Keratinocyte (primary cell): ENCODE results near the gene TPRN. TPM values are rescaled to one million over a fixed set of nuclear protein-coding genes. Genes with fewer than 3 reads are reported as not detected.

Source experiments
- DNase-seq: peaks from one replicate; pipeline ENCODE4 v3.0.0-alpha.2; 2011; ENCODE audit warnings: low read depth, missing footprints, low spot score
- FAIRE-seq: peaks from 2 replicates; lab custom pipeline; 2011; peaks lifted over from hg19 to GRCh38; lab: Jason Lieb, UNC
- H2AFZ ChIP-seq: 2 replicates; pipeline ENCODE4 v1.6.0; 2012; ENCODE audit warnings: low read length, control low read depth, inconsistent platforms; ENCODE audit not compliant: control insufficient read depth
- H3K27ac ChIP-seq: 2 replicates; pipeline ENCODE4 v1.5.1; 2011; ENCODE audit warnings: low read length; ENCODE audit not compliant: control insufficient read depth, insufficient read depth
- H3K27me3 ChIP-seq: 3 replicates; pipeline ENCODE4 v1.6.0; 2011; ENCODE audit warnings: low read length; ENCODE audit not compliant: control insufficient read depth, insufficient read depth; ENCODE audit errors: extremely low read depth
- H3K36me3 ChIP-seq, 2 experiments: 2 replicates in 1 of 2; 3 replicates in 1 of 2; pipeline ENCODE4 v1.5.1; 2011; ENCODE audit warnings: low read length in 2 of 2, mild to moderate bottlenecking in 1 of 2; ENCODE audit not compliant: control insufficient read depth in 2 of 2, insufficient read depth in 2 of 2; ENCODE audit errors: extremely low read depth in 1 of 2
- H3K4me1 ChIP-seq: 3 replicates; pipeline ENCODE4 v1.5.1; 2011; ENCODE audit warnings: low read length; ENCODE audit not compliant: control insufficient read depth, insufficient read depth; ENCODE audit errors: extremely low read depth
- H3K4me2 ChIP-seq: 3 replicates; pipeline ENCODE4 v1.6.0; 2011; ENCODE audit warnings: low read depth, low read length; ENCODE audit not compliant: control insufficient read depth, insufficient read depth; ENCODE audit errors: extremely low read depth
- H3K4me3 ChIP-seq, 3 experiments: fragments of 200-600 bp in 1 of 3; sonication (generic) in 1 of 3; 2 replicates in 2 of 3; 3 replicates in 1 of 3; pipeline ENCODE4 v1.5.1; 2011 to 2016; ENCODE audit warnings: low read length in 3 of 3, mild to moderate bottlenecking in 3 of 3, control low read depth in 2 of 3, inconsistent platforms in 1 of 3, low read depth in 1 of 3, mixed read lengths in 1 of 3, mixed run types in 1 of 3, moderate library complexity in 1 of 3; ENCODE audit not compliant: control insufficient read depth in 2 of 3, insufficient read depth in 2 of 3; ENCODE audit errors: extremely low read depth in 1 of 3
- H3K79me2 ChIP-seq: 2 replicates; pipeline ENCODE4 v1.6.0; 2012; ENCODE audit warnings: low read length; ENCODE audit not compliant: control insufficient read depth, insufficient read depth
- H3K9ac ChIP-seq: 3 replicates; pipeline ENCODE4 v1.6.0; 2011; ENCODE audit warnings: low read length; ENCODE audit not compliant: control insufficient read depth, insufficient read depth; ENCODE audit errors: extremely low read depth
- H3K9me1 ChIP-seq: 3 replicates; pipeline ENCODE4 v1.6.0; 2011; ENCODE audit warnings: low read length; ENCODE audit not compliant: control insufficient read depth, insufficient read depth; ENCODE audit errors: extremely low read depth
- H3K9me3 ChIP-seq: 2 replicates; pipeline ENCODE4 v1.5.1; 2012; ENCODE audit warnings: low read depth, low read length; ENCODE audit not compliant: control insufficient read depth
- H4K20me1 ChIP-seq: 3 replicates; pipeline ENCODE4 v1.6.0; 2011; ENCODE audit warnings: low read length; ENCODE audit not compliant: control insufficient read depth, insufficient read depth; ENCODE audit errors: extremely low read depth
- CTCF ChIP-seq, 3 experiments: IDR thresholded peaks in 1 of 3; conservative IDR thresholded peaks in 1 of 3; optimal IDR thresholded peaks in 1 of 3; 2 replicates in 2 of 3; 3 replicates in 1 of 3; pipeline versions ENCODE3 to v1.5.1; 2011; ENCODE audit warnings: low read length in 3 of 3, mild to moderate bottlenecking in 3 of 3, moderate library complexity in 2 of 3, control low read depth in 1 of 3, inconsistent platforms in 1 of 3; ENCODE audit not compliant: insufficient read depth in 2 of 3; ENCODE audit errors: extremely low read depth in 1 of 3
- EZH2 ChIP-seq: IDR thresholded peaks from one replicate; pipeline ENCODE4 v1.6.1; 2012; ENCODE audit warnings: inconsistent platforms, mild to moderate bottlenecking, low read length, moderate library complexity
- dilution Hi-C: fragments of 300-500 bp; cut with MboI; formaldehyde crosslinking; loops from one replicate; pipeline ENCODE4 v1.7.0; 2020; ENCODE audit warnings: low sequenced_read_pairs; ENCODE audit not compliant: extremely low pct_ligation_motif_present
- polyA plus RNA-seq, 5 experiments: library from polyadenylated mRNA; depleted of rRNA in 3 of 5; stranded (reverse) in 3 of 5; stranded (forward) in 1 of 5; unstranded in 1 of 5; fragments of >200 nt; gene quantifications; 1 replicate in 1 of 5; 2 replicates in 3 of 5; 3 replicates in 1 of 5; pipeline versions ENCODE4 v1.2.1 to v1.2.3, GENCODE V29; 2011 to 2012; ENCODE audit warnings: missing spikeins in 2 of 5, low read depth in 1 of 5, low replicate concordance in 1 of 5

The TPRN gene
- polyA plus RNA-seq, 1 donor (not counting 4 experiments of a cell fraction or from before 2014, with no cell fraction given): 1.1 TPM

GRCh38 chr9:137163805-137164204 is 36.7 kb downstream of the TPRN start:
- H3K79me2 ChIP-seq: no peaks in the 10 kb centered on the region
- no peak overlapping the region for H3K4me3 ChIP-seq
- H3K9me3 ChIP-seq: no peaks in the 10 kb centered on the region
- no peaks in the 10 kb centered on the region for H3K4me1 ChIP-seq
- TF ChIP-seq CTCF (optimal IDR thresholded peaks at IDR 0.05 in 1 of 3, IDR thresholded peaks at IDR 0.05 in 1 of 3, conservative IDR thresholded peaks at IDR 0.05 in 1 of 3; ENCODE audit: extremely low read depth in 1 of 3, insufficient read depth in 2 of 3, low read length in 3 of 3): no peak
- TF ChIP-seq EZH2: no peak
- peaks cover 85% of the 10 kb centered on the region for H3K27me3 ChIP-seq
- DNase-seq (no peak), FAIRE-seq (no peak)
- no peak overlapping the region for H3K27ac ChIP-seq
- H3K9me1 ChIP-seq: no peaks in the 10 kb centered on the region
- no peaks in the 10 kb centered on the region for H3K36me3 ChIP-seq
- H2AFZ ChIP-seq: no peak overlapping the region
- no peak overlapping the region for H3K9ac ChIP-seq
- no peaks in the 10 kb centered on the region for H4K20me1 ChIP-seq
- dilution Hi-C loops: no loop called here
- no peak overlapping the region for H3K4me2 ChIP-seq

GRCh38 chr9:137163365-137163715 is 37.2 kb downstream of the TPRN start:
- no peaks in the 10 kb centered on the region for H3K4me1 ChIP-seq
- H4K20me1 ChIP-seq: no peaks in the 10 kb centered on the region
- no peaks in the 10 kb centered on the region for H3K36me3 ChIP-seq
- peak overlapping the region in 2 of 3 experiments; percentile 34 to 38 for H3K4me3 ChIP-seq
- no peak overlapping the region for H3K9ac ChIP-seq
- H3K79me2 ChIP-seq: no peaks in the 10 kb centered on the region
- H3K27me3 ChIP-seq: peaks cover 84% of the 10 kb centered on the region
- FAIRE-seq: no peak
- H3K27ac ChIP-seq: no peak overlapping the region
- no peaks in the 10 kb centered on the region for H3K9me3 ChIP-seq
- dilution Hi-C loops: no loop called here
- TF ChIP-seq EZH2 (no peak), CTCF (optimal IDR thresholded peaks at IDR 0.05 in 1 of 3, IDR thresholded peaks at IDR 0.05 in 1 of 3, conservative IDR thresholded peaks at IDR 0.05 in 1 of 3; ENCODE audit: extremely low read depth in 1 of 3, insufficient read depth in 2 of 3, low read length in 3 of 3) (no peak)
- peak overlapping the region; percentile 68 for H2AFZ ChIP-seq
- H3K4me2 ChIP-seq: peak overlapping the region; percentile 49
- H3K9me1 ChIP-seq: no peaks in the 10 kb centered on the region
- no peak for DNase-seq
